ENCODE results near the gene SMIM1.

Gene SMIM1

GRCh38 chr1:3732434-3733093 is 40.0 kb upstream of the SMIM1 start:
- Histone ChIP-seq H3K36me3 (ENCODE audit: control insufficient read depth, insufficient read depth, low read length) (no peaks in the 10 kb centered on the region), H3K4me1 (ENCODE audit: control insufficient read depth, insufficient read depth, low read length) (no peaks in the 10 kb centered on the region), H3K4me3 (ENCODE audit: low read length) (no peak overlapping the region), H3K9ac (ENCODE audit: low read length) (no peak overlapping the region), H3K9me3 (ENCODE audit: control insufficient read depth, low read length) (no peaks in the 10 kb centered on the region), H3K27me3 (ENCODE audit: control insufficient read depth, insufficient read depth, low read length) (peaks cover 32% of the 10 kb centered on the region)

- H3K36me3 ChIP-seq (ENCODE audit: control insufficient read depth, insufficient read depth, low read length), result no peaks in the 10 kb centered on the region
- peaks cover 27% of the 10 kb centered on the region for H3K27me3 ChIP-seq (ENCODE audit: control insufficient read depth, insufficient read depth, low read length)
- no peaks in the 10 kb centered on the region for H3K4me1 ChIP-seq (ENCODE audit: control insufficient read depth, insufficient read depth, low read length)
- no peaks in the 10 kb centered on the region for H3K9me3 ChIP-seq (ENCODE audit: control insufficient read depth, low read length)
- H3K9ac ChIP-seq (ENCODE audit: low read length), result no peak overlapping the region
- no peak overlapping the region for H3K4me3 ChIP-seq (ENCODE audit: low read length)
These were observed 39.3 kb upstream of the SMIM1 start for GRCh38 chr1:3733094-3733882.

- Histone ChIP-seq H3K9me3 (ENCODE audit: control insufficient read depth, low read length) (no peaks in the 10 kb centered on the region), H3K9ac (ENCODE audit: low read length) (no peak overlapping the region), H3K4me3 (ENCODE audit: low read length) (no peak overlapping the region), H3K27me3 (ENCODE audit: control insufficient read depth, insufficient read depth, low read length) (peaks cover 21% of the 10 kb centered on the region), H3K36me3 (ENCODE audit: control insufficient read depth, insufficient read depth, low read length) (no peaks in the 10 kb centered on the region), H3K4me1 (ENCODE audit: control insufficient read depth, insufficient read depth, low read length) (no peaks in the 10 kb centered on the region)
These were observed 38.5 kb upstream of the SMIM1 start for GRCh38 chr1:3733883-3734589.

GRCh38 chr1:3734602-3735001 is 37.9 kb upstream of the SMIM1 start:
- Histone ChIP-seq H3K9me3 (ENCODE audit: control insufficient read depth, low read length) (no peaks in the 10 kb centered on the region), H3K9ac (ENCODE audit: low read length) (no peak overlapping the region), H3K4me1 (ENCODE audit: control insufficient read depth, insufficient read depth, low read length) (no peaks in the 10 kb centered on the region), H3K36me3 (ENCODE audit: control insufficient read depth, insufficient read depth, low read length) (no peaks in the 10 kb centered on the region), H3K4me3 (ENCODE audit: low read length) (no peak overlapping the region), H3K27me3 (ENCODE audit: control insufficient read depth, insufficient read depth, low read length) (peaks cover 21% of the 10 kb centered on the region)

- no peak overlapping the region for H3K4me3 ChIP-seq (ENCODE audit: low read length)
- no peaks in the 10 kb centered on the region for H3K36me3 ChIP-seq (ENCODE audit: control insufficient read depth, insufficient read depth, low read length)
- no peaks in the 10 kb centered on the region for H3K4me1 ChIP-seq (ENCODE audit: control insufficient read depth, insufficient read depth, low read length)
- no peaks in the 10 kb centered on the region for H3K9me3 ChIP-seq (ENCODE audit: control insufficient read depth, low read length)
- peaks cover 21% of the 10 kb centered on the region for H3K27me3 ChIP-seq (ENCODE audit: control insufficient read depth, insufficient read depth, low read length)
- H3K9ac ChIP-seq (ENCODE audit: low read length), result no peak overlapping the region
These were observed 37.4 kb upstream of the SMIM1 start for GRCh38 chr1:3735027-3735681.

GRCh38 chr1:3735688-3736087 is 36.9 kb upstream of the SMIM1 start:
- H3K4me1 ChIP-seq (ENCODE audit: control insufficient read depth, insufficient read depth, low read length), result no peaks in the 10 kb centered on the region
- H3K4me3 ChIP-seq (ENCODE audit: low read length), result no peak overlapping the region
- peaks cover 21% of the 10 kb centered on the region for H3K27me3 ChIP-seq (ENCODE audit: control insufficient read depth, insufficient read depth, low read length)
- H3K9me3 ChIP-seq (ENCODE audit: control insufficient read depth, low read length), result no peaks in the 10 kb centered on the region
- no peak overlapping the region for H3K9ac ChIP-seq (ENCODE audit: low read length)
- no peaks in the 10 kb centered on the region for H3K36me3 ChIP-seq (ENCODE audit: control insufficient read depth, insufficient read depth, low read length)

- Histone ChIP-seq H3K36me3 (ENCODE audit: control insufficient read depth, insufficient read depth, low read length) (no peaks in the 10 kb centered on the region), H3K4me1 (ENCODE audit: control insufficient read depth, insufficient read depth, low read length) (no peaks in the 10 kb centered on the region), H3K27me3 (ENCODE audit: control insufficient read depth, insufficient read depth, low read length) (peaks cover 21% of the 10 kb centered on the region), H3K9ac (ENCODE audit: low read length) (no peak overlapping the region), H3K4me3 (ENCODE audit: low read length) (no peak overlapping the region), H3K9me3 (ENCODE audit: control insufficient read depth, low read length) (no peaks in the 10 kb centered on the region)
These were observed 36.4 kb upstream of the SMIM1 start for GRCh38 chr1:3736131-3736561.

GRCh38 chr1:3736708-3737107 is 35.8 kb upstream of the SMIM1 start:
- Histone ChIP-seq H3K4me1 (ENCODE audit: control insufficient read depth, insufficient read depth, low read length) (no peaks in the 10 kb centered on the region), H3K9me3 (ENCODE audit: control insufficient read depth, low read length) (no peaks in the 10 kb centered on the region), H3K4me3 (ENCODE audit: low read length) (no peak overlapping the region), H3K27me3 (ENCODE audit: control insufficient read depth, insufficient read depth, low read length) (peaks cover 15% of the 10 kb centered on the region), H3K9ac (ENCODE audit: low read length) (no peak overlapping the region), H3K36me3 (ENCODE audit: control insufficient read depth, insufficient read depth, low read length) (no peaks in the 10 kb centered on the region)

GRCh38 chr1:3738943-3739342 is 33.6 kb upstream of the SMIM1 start:
- H3K9ac ChIP-seq (ENCODE audit: low read length), result no peak overlapping the region
- H3K36me3 ChIP-seq (ENCODE audit: control insufficient read depth, insufficient read depth, low read length), result no peaks in the 10 kb centered on the region
- H3K4me1 ChIP-seq (ENCODE audit: control insufficient read depth, insufficient read depth, low read length), result no peaks in the 10 kb centered on the region

GRCh38 chr1:3740042-3740441 is 32.5 kb upstream of the SMIM1 start:
- Histone ChIP-seq H3K9ac (ENCODE audit: low read length) (no peak overlapping the region), H3K36me3 (ENCODE audit: control insufficient read depth, insufficient read depth, low read length) (no peaks in the 10 kb centered on the region), H3K9me3 (ENCODE audit: control insufficient read depth, low read length) (no peaks in the 10 kb centered on the region), H3K4me3 (ENCODE audit: low read length) (no peak overlapping the region), H3K27me3 (ENCODE audit: control insufficient read depth, insufficient read depth, low read length) (no peaks in the 10 kb centered on the region), H3K4me1 (ENCODE audit: control insufficient read depth, insufficient read depth, low read length) (no peaks in the 10 kb centered on the region)

More at GRCh38 chr1:3738943-3739342, 33.6 kb upstream of the SMIM1 start:
- Histone ChIP-seq H3K27me3 (ENCODE audit: control insufficient read depth, insufficient read depth, low read length) (no peaks in the 10 kb centered on the region), H3K9me3 (ENCODE audit: control insufficient read depth, low read length) (no peaks in the 10 kb centered on the region), H3K4me3 (ENCODE audit: low read length) (no peak overlapping the region)

GRCh38 chr1:3740752-3741151 is 31.8 kb upstream of the SMIM1 start:
- Histone ChIP-seq H3K9ac (ENCODE audit: low read length) (no peak overlapping the region), H3K27me3 (ENCODE audit: control insufficient read depth, insufficient read depth, low read length) (no peaks in the 10 kb centered on the region), H3K4me1 (ENCODE audit: control insufficient read depth, insufficient read depth, low read length) (no peaks in the 10 kb centered on the region), H3K4me3 (ENCODE audit: low read length) (no peak overlapping the region), H3K9me3 (ENCODE audit: control insufficient read depth, low read length) (no peaks in the 10 kb centered on the region), H3K36me3 (ENCODE audit: control insufficient read depth, insufficient read depth, low read length) (no peaks in the 10 kb centered on the region)

All from mucosa of stomach (tissue), 1 donor.